NCI-H187 treated with DMSO at 0.1 percent for 48 hours (cell line): ENCODE results near the gene UNK.
"Not testable (repeated sequence)": the region's sequence is repeated elsewhere in the genome, so short reads cannot be mapped to it uniquely, and the experiment has no call there.

ENCODE experiments used
- DNase-seq: peaks from one replicate; lab custom pipeline; 2025; lab: John Stamatoyannopoulos, UW

The UNK gene

GRCh38 chr17:75774471-75774990 lies 10.1 kb upstream of the UNK start:
- DNase-seq, result no peak

GRCh38 chr17:75774991-75775668 lies 9.5 kb upstream of the UNK start:
- DNase-seq, result no peak

GRCh38 chr17:75776386-75777295 lies 8.0 kb upstream of the UNK start:
- DNase-seq, result no peak

GRCh38 chr17:75777296-75777922 lies 7.2 kb upstream of the UNK start:
- no peak for DNase-seq

GRCh38 chr17:75778066-75778860 lies 6.3 kb upstream of the UNK start:
- not testable (repeated sequence) for DNase-seq

- DNase-seq, result no peak
Measured at GRCh38 chr17:75778861-75779249, 5.8 kb upstream of the UNK start.

- DNase-seq, result peak; percentile 96
Measured at GRCh38 chr17:75779250-75779986, 5.2 kb upstream of the UNK start.

GRCh38 chr17:75779987-75780889 lies 4.4 kb upstream of the UNK start:
- DNase-seq, result no peak

GRCh38 chr17:75783069-75783783 lies 1.4 kb upstream of the UNK start:
- no peak for DNase-seq

- no peak for DNase-seq
Measured at GRCh38 chr17:75783803-75784472, 668 bp upstream of the UNK start.

- no peak for DNase-seq
Measured at GRCh38 chr17:75785016-75785890, 647 bp downstream of the UNK start.

- no peak for DNase-seq
Measured at GRCh38 chr17:75791254-75791653, 6.6 kb downstream of the UNK start.

- no peak for DNase-seq
Measured at GRCh38 chr17:75793460-75793859, 8.9 kb downstream of the UNK start.

GRCh38 chr17:75795820-75796607 lies 11.4 kb downstream of the UNK start:
- DNase-seq, result no peak

- DNase-seq, result no peak
Measured at GRCh38 chr17:75799402-75799801, 14.8 kb downstream of the UNK start.

- no peak for DNase-seq
Measured at GRCh38 chr17:75803883-75804282, 19.3 kb downstream of the UNK start.
